Measurements from ENCODE around the gene MASP2. TPM values are rescaled to one million over a fixed set of nuclear protein-coding genes. Genes with fewer than 3 reads are reported as not detected.
"Not testable (repeated sequence)": the region's sequence is repeated elsewhere in the genome, so short reads cannot be mapped to it uniquely, and the experiment has no call there.

Gene MASP2
- total RNA-seq, 4 donors from 2014 or later: 0.19 TPM; not detected in 3

DNA sequence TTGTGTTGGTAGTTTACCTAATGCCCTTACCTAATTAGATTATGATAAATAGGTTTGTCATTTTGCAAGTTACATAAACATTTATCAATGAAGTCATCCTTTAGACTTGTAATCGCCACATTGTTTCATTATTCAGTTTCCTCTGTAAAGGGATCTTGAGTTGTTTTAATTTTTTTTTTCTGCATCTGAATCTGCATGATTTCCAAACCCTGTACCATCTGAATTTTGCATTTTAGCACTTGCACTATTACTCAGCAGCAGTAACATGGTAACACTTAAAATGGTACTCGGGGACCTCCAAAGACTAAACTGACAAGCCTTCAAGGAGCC, 22.2 kb downstream of the MASP2 start:
- TF ChIP-seq, protein P1, sequence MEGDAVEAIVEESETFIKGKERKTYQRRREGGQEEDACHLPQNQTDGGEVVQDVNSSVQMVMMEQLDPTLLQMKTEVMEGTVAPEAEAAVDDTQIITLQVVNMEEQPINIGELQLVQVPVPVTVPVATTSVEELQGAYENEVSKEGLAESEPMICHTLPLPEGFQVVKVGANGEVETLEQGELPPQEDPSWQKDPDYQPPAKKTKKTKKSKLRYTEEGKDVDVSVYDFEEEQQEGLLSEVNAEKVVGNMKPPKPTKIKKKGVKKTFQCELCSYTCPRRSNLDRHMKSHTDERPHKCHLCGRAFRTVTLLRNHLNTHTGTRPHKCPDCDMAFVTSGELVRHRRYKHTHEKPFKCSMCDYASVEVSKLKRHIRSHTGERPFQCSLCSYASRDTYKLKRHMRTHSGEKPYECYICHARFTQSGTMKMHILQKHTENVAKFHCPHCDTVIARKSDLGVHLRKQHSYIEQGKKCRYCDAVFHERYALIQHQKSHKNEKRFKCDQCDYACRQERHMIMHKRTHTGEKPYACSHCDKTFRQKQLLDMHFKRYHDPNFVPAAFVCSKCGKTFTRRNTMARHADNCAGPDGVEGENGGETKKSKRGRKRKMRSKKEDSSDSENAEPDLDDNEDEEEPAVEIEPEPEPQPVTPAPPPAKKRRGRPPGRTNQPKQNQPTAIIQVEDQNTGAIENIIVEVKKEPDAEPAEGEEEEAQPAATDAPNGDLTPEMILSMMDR (IDR thresholded peaks at IDR 0.05): no peak

DNA sequence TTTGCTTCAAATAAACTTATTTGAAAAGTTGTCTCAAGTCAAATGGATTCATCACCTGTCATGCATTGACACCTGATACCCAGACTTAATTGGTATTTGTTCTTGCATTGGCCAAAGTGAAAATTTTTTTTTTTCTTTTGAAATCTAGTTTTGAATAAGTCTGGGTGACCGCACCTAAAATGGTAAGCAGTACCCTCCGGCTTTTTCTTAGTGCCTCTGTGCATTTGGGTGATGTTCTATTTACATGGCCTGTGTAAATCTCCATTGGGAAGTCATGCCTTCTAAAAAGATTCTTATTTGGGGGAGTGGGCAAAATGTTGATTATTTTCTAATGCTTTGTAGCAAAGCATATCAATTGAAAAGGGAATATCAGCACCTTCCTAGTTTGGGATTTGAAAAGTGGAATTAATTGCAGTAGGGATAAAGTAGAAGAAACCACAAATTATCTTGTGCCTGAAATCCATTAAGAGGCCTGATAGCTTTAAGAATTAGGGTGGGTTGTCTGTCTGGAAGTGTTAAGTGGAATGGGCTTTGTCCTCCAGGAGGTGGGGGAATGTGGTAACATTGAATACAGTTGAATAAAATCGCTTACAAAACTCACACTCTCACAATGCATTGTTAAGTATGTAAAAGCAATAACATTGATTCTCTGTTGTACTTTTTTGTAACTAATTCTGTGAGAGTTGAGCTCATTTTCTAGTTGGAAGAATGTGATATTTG, 22.7 kb downstream of the MASP2 start:
- DNase-seq (ENCODE audit: low spot score) (no peak), ATAC-seq (ENCODE audit: low FRiP score) (no peak)
- TF ChIP-seq, protein P1 (IDR thresholded peaks at IDR 0.05): no peak

More for the DNA sequence above, 22.2 kb downstream of the MASP2 start:
- ATAC-seq (ENCODE audit: low FRiP score) (no peak), DNase-seq (ENCODE audit: low spot score) (no peak)

DNA sequence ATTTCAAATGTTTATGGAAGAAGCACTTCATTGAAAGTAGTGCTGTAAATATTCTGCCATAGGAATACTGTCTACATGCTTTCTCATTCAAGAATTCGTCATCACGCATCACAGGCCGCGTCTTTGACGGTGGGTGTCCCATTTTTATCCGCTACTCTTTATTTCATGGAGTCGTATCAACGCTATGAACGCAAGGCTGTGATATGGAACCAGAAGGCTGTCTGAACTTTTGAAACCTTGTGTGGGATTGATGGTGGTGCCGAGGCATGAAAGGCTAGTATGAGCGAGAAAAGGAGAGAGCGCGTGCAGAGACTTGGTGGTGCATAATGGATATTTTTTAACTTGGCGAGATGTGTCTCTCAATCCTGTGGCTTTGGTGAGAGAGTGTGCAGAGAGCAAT, 23.8 kb downstream of the MASP2 start:
- DNase-seq (ENCODE audit: low spot score) (no peak), ATAC-seq (ENCODE audit: low FRiP score) (no peak)
- TF ChIP-seq, protein P1 (IDR thresholded peaks at IDR 0.05): no peak

DNA sequence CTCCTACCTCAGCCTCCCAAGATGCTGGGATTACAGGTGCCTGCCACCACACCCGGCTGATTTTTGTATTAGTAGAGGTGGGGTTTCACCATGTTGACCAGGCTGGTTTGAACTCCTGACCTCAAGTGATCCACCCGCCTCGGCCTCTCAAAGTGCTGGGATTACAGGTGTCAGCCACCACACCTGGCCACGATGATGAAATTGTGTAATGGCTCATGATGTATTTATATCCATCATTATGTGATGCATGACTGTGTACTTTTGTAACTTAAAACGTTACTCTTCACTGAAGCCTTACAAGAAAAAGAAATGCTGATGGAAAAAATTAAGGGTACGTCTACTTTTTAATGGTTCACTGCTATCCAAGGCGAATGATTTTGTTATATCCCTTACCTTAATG, 27.1 kb downstream of the MASP2 start:
- no peak for ATAC-seq (ENCODE audit: low FRiP score)
- TF ChIP-seq, protein P1 (IDR thresholded peaks at IDR 0.05): no peak

DNA sequence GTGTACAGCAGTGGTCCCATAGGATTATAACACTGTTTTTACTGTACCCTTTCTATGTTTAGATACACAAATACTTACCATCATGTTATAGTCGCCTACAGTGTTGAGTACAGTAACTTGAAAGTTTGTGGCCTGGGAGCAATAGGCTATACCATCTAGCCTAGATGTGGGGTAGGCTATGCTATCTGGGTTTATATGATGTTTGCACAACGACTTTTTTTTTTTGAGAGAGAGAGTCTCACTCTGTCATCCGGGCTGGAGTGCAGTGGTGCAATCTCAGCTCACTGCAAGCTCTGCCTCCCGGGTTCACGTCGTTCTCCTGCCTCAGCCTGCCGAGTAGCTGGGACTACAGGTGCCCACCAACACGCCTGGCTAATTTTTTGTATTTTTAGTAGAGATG, 27.7 kb downstream of the MASP2 start:
- ATAC-seq (ENCODE audit: low FRiP score); DNase-seq (ENCODE audit: low spot score): not testable (repeated sequence)

More for the DNA sequence above, 27.1 kb downstream of the MASP2 start:
- DNase-seq (ENCODE audit: low spot score): no peak

DNA sequence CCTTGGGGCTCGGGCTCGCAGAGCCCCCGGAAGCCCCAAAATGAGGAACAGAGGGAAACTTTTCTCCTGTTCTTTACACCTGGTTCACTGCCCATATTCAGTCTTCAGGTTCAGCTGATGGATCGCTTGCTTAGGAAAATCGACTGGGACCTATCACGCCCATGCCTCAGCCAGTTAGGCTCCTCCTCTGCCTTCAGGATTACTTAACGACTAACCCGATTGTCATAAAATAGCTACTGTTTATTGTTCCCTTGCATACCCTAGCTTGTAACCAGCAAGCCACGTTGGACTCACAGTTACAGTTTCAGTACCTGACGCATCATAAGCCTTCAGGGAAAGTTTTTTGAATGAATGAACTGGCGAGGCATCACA, 33.9 kb downstream of the MASP2 start:
- DNase-seq (ENCODE audit: low spot score) (no peak), ATAC-seq (ENCODE audit: low FRiP score) (peak; percentile 25)
- TF ChIP-seq, protein P1 (IDR thresholded peaks at IDR 0.05): no peak

DNA sequence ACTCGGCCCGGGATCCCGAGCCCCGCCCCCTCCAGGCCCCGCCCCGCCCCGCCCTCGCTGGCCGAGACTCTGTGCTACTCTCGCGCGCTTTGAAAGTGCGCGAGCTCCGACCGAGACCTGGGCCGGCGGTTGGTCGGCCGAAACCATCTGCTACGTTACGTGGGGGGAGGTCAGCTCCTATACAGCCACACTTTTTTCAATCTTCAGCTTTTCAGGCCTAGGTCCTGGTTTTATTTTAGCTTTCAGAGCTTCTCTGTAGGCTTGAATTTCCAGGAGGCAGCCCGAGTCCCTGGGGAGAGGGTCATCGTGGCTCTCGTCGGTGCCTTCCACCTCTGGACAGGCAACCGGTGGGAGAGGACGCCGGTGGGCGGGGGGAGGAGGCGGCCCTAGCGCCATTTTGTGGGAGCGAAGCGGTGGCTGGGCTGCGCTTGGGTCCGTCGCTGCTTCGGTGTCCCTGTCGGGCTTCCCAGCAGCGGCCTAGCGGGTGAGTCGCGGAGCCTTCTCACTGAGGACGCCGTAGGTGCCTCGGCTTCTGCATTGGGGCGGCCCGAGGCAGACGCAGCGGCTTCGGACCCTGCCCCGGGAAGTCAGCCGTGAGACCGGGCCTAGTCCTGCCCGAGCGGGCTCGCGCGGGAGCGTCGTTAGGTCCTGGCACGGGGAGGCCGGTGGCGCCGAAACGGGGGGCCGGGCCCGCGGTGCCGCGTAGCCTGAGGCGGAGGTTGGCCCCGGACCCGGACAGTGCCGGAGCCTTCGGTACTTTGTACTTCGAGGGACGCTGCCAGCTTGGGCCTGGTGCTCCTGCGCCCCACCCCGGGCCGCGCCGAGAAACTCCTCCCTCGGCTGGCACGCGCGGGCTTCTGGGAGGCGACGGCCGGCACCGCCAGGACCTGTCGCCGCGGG, 34.5 kb downstream of the MASP2 start, which contains the start of gene TARDBP:
Gene TARDBP (plus strand): TSS at position 395 of the 900 bp plus-strand sequence. CDS start 1,074 bp downstream, outside the sequence.
- peak; percentile 97 for ATAC-seq (ENCODE audit: low FRiP score)

More for the DNA sequence above, 34.5 kb downstream of the MASP2 start, which contains the start of gene TARDBP:
- TF ChIP-seq, protein P1 (IDR thresholded peaks at IDR 0.05): no peak
- DNase-seq (ENCODE audit: low spot score): peak; percentile 49
